Superior temporal gyrus (tissue), 1 donor: ENCODE data around the gene CYP3A7.
"Not testable (repeated sequence)": the region's sequence is repeated elsewhere in the genome, so short reads cannot be mapped to it uniquely, and the experiment has no call there.

Experiments used
- DNase-seq: peaks from one replicate; pipeline ENCODE4 v3.0.0-alpha.2; 2016; ENCODE audit errors: extremely low spot score

Gene CYP3A7

DNA sequence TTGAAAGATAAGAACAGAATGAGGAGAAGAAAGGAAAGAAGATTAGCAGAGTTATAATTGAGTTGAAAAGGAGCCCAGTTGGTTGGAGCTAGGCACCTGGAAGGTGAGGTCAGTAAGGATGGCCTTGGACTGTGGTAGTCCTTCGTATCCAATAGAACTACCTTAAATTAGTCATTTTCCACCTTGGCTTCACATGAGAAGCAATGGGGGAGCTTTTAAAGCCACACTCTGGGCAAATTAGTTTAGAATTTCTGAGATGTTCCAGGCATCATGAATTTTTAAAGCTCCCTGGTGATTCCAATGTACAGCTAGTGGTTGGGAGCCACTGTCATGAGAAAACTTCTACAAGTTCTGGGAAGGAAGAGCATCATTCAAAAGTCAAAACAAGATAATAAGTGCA lies 27.9 kb downstream of the CYP3A7 start:
- DNase-seq, result no peak

DNA sequence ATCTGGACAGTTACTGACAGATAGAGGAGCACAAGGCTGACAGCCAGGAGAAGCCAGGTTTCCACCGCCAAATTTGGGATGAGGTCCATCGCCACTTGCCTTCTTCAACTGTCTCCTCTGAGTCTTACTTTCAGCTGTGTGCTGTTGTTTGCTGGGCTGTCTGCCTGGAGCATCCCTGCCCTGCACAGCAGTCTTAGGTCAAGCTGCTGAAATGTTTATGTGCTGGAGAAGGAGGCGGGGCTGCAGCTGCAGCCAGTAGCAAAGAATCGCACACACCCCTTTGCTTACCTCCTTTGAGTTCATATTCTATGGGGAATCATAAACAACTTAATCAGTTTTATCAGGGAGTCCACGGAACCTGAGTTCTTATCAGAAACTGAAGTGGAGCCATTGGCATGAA lies 35.0 kb downstream of the CYP3A7 start:
- DNase-seq, result no peak

DNA sequence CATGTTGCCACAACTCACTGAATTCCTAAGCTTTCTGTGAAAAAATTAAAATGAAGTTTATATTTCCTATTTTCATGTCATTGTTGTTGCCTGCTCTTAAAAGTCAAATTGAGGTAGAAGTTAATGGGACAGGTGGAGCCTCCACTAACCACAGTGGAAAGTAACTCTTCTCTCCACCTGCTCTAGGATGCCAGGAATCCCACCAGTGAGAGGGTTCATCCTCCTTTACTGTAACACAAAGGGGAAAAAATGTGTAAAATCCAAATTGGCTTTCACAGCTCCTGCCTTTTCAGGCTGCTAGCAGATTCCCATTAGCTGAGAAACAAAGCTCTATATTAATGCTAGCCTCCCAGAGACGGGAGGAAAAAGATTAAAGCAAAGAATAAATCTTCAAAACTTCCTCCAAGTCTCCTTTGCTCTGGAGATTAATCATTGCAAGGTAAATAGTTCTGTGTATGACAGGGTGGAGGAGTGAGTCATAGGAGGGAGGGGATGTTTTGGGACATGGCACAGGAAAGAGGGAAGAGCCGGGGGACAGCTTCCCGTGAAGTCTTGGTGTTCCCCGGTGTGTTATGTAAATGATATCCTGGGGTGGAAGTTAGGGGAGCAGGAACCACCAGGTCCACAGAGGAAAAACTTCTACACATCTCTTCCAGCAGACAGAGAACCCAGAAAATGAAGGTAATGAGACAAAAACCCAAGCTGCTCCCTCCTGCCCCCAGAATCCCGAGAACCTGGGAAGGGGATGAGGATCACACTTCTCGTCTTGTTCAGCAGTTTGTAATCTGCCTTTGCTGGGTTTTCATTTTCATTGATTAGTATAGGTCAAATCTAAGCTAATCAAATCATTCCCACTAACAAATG lies 35.9 kb downstream of the CYP3A7 start:
- not testable (repeated sequence) for DNase-seq

DNA sequence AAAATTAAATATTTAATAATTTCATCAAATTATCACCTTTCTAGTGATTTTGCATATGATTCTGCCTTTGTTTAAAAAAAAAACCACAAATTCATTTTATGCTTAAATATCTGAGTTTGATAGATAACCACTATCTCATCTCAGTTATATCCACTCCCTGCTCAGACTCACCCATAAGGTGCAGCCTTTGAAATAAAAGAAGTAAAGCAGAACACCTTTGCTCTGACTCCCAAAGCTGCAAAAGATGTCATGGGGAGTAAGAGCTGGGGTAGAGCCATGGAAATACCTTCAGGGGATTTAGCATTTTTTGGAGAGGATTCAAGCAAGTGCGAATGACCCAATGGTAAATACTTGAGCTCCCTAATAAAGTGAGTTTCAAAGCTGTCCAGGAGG lies 40.1 kb downstream of the CYP3A7 start:
- no peak for DNase-seq

DNA sequence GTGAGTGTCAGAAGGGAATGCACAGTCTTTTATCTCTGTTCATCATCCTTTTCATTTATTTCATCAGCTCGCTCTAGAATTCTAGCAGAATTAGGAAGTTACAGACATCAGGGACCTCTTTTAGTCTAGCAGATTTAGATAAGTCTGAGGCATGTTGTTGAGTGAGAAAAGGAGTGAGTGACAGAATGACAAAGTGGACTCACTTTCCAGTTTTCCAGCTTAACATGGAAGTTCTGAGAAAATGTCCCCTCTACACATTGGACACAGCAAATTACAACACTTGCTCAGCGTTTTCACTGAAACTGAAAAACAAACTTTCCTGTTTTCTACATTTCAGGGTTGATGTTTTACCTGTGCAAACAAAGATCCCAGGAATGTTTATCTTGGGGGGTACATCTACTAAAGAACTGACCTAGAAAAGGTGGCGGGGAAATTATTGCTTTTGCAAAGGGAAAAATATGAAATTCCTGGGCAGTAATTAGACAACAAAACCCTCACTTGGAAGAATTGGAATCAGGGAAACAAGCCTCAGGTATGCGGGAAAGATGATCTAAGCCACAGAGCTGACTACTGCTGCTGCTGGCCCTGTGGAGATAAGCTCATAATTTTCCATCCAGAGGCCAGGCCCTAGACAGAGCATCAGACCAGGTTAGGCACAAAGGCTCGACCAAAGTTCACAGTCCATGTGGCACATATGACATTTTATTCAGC lies 40.6 kb downstream of the CYP3A7 start:
- DNase-seq, result no peak

DNA sequence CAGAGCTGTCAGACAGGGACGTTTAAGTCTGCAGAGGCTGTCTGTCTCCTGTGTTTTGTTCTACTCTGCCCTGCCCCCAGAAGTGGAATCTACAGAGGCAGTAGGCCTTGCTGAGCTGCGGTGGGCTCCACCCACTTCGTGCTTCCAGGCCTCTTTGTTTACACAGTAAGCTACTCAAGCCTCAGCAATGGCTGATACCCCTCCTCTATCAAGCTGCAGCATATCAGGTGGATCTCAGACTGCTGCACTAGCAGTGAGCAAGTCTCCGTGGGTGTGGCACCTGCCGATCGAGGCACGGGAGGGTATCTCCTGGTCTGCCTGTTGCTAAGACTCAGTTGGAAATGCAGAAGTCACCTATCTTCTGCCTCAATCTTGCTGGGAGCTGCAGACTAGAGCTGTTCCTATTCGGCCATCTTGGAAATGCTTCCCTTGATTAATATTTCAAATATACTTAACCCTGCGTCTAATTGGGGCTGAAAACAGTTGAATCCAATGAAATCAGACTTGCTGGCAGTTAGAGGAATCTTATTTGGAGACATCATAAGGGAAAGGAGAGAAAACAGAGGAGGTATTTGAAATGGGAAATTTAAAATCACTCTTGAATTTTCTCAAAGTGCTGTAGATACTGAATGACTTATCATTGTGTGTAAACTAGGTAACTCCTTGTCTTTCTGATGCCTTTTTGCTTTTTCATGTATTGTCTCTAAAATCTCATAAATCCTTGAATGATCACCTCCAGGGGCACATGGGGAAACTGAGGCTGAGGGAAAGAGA lies 41.4 kb downstream of the CYP3A7 start:
- DNase-seq, result no peak

DNA sequence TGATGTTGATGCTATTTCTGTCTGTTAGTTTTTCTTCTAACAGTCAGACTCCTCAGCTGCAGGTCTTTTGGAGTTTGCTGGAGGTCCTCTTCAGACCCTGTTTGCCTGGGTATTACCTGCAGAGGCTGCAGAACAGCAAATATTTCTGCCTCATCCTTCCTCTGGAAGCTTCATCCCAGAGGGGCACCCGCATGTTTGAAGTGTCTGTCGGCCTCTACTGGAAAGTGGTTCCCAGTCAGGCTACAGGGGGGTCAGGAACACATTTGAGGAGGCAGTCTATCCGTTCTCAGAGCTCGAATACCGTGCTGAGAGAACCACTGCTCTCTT lies 41.9 kb downstream of the CYP3A7 start:
- no peak for DNase-seq

DNA sequence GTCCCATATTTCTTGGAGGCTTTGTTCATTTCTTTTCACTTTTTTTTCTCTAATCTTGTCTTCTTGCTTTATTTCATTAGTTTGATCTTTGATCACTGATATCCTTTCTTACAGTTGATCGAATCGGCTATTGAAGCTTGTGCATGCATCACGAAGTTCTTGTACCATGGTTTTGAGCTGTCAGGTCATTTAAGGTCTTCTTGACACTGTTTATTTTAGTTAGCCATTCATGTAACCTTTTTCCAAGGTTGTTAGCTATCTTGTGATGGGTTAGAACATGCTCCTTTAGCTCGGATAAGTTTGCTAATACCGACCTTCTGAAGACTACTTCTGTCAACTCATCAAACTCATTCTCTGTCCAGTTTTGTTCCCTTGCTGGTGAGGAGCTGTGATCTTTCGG lies 42.4 kb downstream of the CYP3A7 start:
- DNase-seq, result not testable (repeated sequence)

DNA sequence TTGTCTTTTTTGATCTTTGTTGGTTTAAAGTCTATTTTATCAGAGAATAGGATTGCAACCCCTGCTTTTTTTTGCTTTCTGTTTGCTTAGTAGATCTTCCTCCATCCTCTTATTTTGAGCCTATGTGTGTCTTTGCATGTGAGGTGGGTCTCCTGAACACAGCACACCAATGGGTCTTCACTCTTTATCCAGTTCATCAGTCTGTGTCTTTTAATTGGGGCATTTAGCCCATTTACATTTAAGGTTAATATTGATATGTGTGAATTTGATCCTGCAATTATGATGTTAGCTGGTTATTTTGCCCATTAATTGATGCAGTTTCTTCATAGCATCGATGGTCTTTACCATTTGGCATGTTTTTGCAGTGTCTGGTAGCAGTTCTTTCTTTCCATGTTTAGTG lies 43.3 kb downstream of the CYP3A7 start:
- DNase-seq, result not testable (repeated sequence)

DNA sequence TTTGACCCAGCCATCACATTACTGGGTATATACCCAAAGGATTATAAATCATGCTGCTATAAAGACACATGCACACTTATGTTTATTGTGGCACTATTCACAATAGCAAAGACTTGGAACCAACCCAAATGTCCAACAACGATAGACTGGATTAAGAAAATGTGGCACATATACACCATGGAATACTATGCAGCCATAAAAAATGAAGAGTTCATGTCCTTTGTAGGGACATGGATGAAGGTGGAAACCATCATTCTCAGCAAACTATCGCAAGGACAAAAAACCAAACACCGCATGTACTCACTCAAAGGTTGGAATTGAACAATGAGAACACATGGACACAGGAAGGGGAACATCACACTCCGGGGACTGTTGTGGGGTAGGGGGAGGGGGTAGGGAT lies 44.1 kb downstream of the CYP3A7 start:
- not testable (repeated sequence) for DNase-seq

DNA sequence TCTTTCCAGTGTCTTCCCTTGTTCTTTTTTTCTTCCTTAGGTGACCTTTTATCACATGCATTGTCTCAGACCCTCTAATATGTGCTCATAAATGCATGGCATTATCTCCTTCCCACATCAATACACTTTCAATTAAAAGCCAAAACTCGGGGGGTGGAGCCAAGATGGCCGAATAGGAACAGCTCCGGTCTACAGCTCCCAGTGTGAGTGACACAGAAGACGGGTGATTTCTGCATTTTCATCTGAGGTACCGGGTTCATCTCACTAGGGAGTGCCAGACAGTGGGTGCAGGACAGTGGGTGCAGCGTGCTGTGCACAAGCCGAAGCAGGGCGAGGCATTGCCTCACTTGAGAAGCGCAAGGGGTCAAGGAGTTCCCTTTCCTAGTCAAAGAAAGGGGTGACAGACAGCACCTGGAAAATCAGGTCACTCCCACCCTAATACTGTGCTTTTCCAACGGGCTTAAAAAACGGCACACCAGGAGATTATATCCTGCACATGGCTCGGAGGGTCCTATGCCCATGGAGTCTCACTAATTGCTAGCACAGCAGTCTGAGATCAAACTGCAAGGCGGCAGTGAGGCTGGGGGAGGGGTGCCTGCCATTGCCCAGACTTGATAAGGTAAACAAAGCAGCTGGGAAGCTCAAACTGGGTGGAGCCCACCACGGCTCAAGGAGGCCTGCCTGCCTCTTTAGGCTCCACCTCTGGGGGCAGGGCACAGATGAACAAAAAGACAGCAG lies 49.0 kb downstream of the CYP3A7 start:
- DNase-seq, result not testable (repeated sequence)

DNA sequence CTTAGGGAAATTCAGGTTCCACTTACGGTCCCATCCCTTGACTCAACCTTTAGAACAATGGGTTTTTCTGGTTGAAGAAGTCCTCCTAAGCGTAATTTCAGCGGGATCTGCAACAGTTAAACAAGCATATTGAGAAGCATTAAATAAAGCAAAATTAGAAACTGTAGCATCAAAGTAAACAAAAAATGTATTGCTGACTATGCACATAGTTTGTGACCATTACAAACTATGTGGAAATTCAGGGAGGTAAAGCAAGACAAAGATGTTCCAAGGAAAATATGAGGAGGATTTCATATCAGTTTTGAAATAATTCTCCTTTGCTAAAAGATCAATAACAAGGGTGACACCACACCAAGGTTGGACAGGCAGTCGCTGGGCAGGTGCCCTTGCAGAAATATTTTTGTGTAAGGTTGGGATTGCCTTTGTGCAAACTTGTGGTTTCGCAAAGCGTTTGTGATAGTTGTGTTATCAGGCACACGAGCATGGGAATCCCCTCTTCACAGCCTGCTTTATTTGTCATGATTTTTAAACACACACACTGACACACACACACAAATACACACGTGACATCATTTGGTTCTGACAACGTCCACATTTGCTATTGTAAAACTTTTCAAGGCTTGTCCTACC lies 49.8 kb downstream of the CYP3A7 start:
- DNase-seq, result no peak

DNA sequence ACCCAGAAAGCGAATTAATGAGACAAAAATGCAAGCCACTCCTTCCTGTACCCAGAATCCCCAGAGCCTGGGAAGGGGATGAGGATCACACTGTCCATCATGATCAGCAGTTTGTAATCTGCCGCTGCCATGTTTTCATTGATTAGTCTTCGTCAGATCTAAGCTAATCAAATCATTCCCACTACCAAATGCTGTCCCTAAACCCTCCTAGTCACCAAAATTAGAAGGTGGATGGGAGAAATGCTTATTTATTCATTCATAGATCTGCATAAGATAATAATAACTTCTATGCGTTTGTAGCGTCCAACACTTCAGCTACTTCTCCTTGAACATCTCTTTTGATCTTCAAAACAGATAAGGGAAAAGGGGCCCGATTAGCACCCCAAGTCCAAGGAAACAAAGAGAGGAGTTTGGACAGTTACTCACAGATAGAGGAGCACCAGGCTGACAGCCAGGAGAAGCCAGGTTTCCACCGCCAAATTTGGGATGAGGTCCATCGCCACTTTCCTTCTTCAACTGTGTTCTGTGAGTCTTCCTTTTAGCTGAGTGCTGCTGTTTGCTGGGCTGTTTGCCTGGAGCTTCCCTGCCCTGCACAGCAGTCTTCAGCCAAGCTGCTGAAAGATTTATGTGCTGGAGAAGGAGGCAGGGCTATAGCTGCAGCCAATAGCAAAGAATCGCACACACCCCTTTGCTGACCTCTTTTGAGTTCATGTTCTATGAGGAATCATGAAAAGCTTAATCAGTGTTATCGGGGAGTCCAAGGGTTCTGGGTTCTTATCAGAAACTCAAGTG lies 55.4 kb downstream of the CYP3A7 start, which contains the start of gene CYP3A5:
TSS of gene CYP3A5 (minus strand) at position 597 of the 792 bp plus-strand sequence. CDS start at position 497, 100 bp downstream.
- DNase-seq, result no peak

DNA sequence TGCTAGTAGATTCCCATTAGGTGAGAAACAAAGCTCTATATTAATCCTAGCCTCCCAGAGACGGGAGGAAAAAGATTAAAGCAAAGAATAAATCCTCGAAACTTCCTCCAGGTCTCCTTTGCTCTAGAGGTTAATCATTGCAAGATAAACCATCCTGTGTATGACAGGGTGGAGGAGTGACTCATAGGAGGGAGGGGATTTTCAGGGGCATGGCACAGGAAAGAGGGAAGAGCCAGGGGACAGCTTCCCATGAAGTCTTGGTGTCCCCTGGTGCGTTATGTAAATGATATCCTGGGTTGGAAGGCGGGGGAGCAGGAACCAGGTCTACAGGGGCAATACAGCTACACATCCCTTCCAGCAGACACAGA lies 56.0 kb downstream of the CYP3A7 start:
- DNase-seq, result no peak

DNA sequence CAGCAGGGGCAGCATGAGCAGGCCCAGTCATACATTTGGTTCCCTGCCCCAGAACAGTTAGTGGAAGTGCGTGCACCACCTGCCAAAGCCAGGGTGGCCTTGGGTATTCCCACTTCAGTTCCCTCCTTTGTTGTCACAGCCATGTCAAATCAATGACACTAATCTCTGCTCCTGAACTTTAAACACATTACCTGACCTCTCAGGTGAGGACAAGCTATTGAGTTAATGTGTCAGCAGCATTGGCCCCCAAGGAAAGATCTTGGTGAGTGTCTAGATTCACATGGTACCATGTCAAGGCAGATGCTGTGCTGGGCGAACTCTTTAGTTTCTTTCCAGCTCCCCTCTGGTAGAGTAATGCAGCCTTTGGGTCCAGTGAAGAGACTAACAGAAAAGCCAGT lies 57.3 kb downstream of the CYP3A7 start:
- DNase-seq, result no peak

DNA sequence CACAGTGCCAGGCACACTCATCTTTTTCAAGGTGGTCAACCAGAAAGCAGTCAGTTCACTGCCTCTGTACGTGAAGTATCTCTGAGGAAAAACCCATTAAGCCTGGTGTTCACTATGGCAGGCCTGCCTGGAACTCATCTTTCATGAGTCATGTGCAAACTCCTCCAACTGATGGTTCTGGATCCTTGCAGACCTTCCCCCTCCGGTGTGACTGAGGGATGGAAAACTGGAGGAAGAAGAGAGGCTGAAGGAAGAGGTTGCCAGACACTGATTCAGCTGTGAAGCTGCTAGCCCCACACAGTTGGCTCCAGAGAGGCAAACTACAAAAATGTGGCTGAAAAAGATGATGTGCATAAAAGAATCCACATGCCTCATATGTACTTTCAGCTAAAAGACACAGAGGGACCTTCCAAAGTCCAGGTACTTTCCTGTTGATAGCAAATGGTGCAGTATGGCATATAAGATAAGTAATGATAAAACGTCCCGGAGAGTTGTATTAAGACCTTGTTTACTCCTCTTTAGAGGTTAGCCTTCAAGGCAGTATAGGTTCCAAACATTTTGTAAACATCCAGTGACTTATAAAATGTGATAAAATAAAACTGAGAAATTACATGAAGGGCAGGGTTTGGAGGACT lies 57.9 kb downstream of the CYP3A7 start:
- DNase-seq, result no peak

DNA sequence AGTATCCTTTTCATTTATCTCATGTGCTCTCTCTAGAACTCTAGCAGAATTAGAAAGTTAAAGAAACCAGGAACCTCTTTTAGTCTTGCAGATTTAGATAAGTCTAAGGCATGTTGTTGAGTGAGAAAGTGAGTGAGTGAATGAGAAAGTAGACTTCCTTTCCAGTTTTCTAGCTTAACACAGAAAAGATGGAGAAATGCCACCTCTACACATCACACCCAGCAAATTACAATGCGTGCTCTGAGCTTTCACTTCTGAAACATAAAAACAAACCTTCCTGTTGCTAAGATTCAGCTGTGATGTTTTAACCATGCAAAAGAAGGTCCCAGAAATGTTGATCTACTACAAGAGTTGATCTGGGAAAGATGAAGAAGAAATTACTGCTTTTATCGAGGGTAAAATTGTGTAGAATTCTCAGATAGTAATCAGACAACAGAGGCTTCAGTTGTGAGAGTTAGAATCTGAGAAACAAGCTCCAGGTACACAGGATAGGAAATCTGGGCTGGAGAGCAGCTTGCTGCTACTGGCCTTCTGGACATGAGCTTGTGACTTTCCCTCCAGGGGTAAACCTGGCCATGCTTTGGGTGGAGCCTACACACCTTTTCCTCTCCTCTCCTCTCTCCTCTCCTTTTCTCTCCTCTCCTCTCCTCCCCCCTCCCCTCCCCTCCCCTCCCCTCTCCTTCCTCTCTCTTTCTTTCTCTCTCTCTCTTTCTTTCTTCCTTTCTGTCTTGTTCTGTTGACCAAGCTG lies 59.8 kb downstream of the CYP3A7 start:
- no peak for DNase-seq

DNA sequence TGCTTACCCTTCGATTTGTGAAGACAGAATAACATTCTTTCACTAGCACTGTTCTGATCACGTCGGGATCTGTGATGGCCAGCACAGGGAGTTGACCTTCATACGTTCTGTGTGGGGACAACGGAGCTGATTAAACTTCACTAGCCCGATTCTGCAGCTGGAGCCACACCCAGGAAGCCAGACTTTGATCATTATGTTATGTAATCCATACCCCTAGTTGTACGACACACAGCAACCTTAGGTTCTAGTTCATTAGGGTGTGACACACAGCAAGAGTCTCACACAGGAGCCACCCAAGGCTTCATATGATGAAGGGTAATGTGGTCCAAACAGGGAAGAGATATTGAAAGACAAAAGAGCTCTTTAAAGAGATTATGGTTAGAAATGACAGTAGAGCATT lies 62.4 kb downstream of the CYP3A7 start:
- DNase-seq, result no peak

DNA sequence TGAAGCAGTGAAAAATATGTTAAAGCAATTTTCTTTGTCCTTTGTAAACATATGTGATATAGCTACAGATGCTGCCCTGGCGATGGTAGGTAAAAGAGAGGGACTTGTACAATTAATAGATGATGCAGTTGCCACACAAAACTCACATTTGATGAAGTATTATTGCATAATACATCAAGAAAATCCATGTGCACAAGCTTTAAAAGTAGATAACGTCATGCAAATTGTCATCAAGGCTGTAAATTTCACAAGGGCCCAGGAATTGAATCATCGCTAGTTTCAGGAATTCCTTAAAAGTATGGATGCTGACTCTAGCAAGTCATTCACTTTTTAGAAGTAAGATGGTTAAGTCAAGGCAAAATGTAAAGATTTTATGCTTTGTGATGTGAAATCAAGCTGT lies 65.2 kb downstream of the CYP3A7 start:
- DNase-seq, result no peak
